A549 (cell line): ENCODE data around the gene FBLN5. TPM values are rescaled to one million over a fixed set of nuclear protein-coding genes. Genes with fewer than 3 reads are reported as not detected.

Experiments
- ATAC-seq, 2 experiments: fragments of 200-7000 bp in 1 of 2; fragments of >200 bp in 1 of 2; cut with Nextera tagmentation in 1 of 2; cut with Tn5 transposase in 1 of 2; 3 replicates each; pipeline versions ENCODE4 v1.8.0 to v1.9.1; 2018 to 2020; ENCODE audit warnings: mild to moderate bottlenecking in 1 of 2, moderate library complexity in 1 of 2
- CTCF ChIA-PET: fragments of 300-600 bp; sonication (Branson Sonifier 250); formaldehyde crosslinking; extraction: SDS; loops from one replicate; lab custom pipeline; 2021; ENCODE audit warnings: antibody characterized with exemption, inconsistent platforms; lab: Yijun Ruan, JAX
- POLR2A ChIA-PET: fragments of 350-600 bp; formaldehyde crosslinking; extraction: SDS; loops from one replicate; lab custom pipeline; 2021; ENCODE audit warnings: antibody characterized with exemption, inconsistent platforms; lab: Yijun Ruan, JAX
- DNase-seq, 2 experiments: peaks; one replicate each; pipeline versions ENCODE4 v3.0.0 to v3.0.0-alpha.2; 2011 to 2016; ENCODE audit warnings: low read depth in 1 of 2, low spot score in 1 of 2
- FAIRE-seq: peaks from 2 replicates; lab custom pipeline; 2011; peaks lifted over from hg19 to GRCh38; lab: Jason Lieb, UNC
- H3K27ac ChIP-seq, 2 experiments: fragments of >200 bp; sonication (Bioruptor Twin); formaldehyde crosslinking; 3 replicates each; pipeline ENCODE4 v1.5.1; 2016 to 2017
- H3K4me1 ChIP-seq: fragments of >200 bp; sonication (Bioruptor Twin); formaldehyde crosslinking; 3 replicates; pipeline ENCODE4 v1.6.1; 2016
- H3K4me2 ChIP-seq: fragments of >200 bp; sonication (Bioruptor Twin); formaldehyde crosslinking; 3 replicates; pipeline ENCODE4 v1.6.1; 2016
- H3K4me3 ChIP-seq: fragments of >200 bp; sonication (Bioruptor Twin); formaldehyde crosslinking; 3 replicates; pipeline ENCODE4 v1.5.1; 2016
- H3K9me3 ChIP-seq: fragments of >200 bp; sonication (Bioruptor Twin); formaldehyde crosslinking; 3 replicates; pipeline ENCODE4 v1.6.1; 2016
- BHLHE40 ChIP-seq: IDR thresholded peaks from 2 replicates; pipeline ENCODE4 v1.6.1; 2012; ENCODE audit warnings: low read depth, low read length, inconsistent platforms
- CBX2 ChIP-seq: fragments of 200-600 bp; sonication (generic); IDR thresholded peaks from 2 replicates; pipeline ENCODE4 v1.6.1; 2016; ENCODE audit warnings: low read depth, mild to moderate bottlenecking, borderline replicate concordance
- EHMT2 ChIP-seq: fragments of 200-600 bp; sonication (generic); IDR thresholded peaks from 2 replicates; pipeline ENCODE4 v1.6.1; 2016; ENCODE audit warnings: antibody characterized with exemption, low read depth, mild to moderate bottlenecking, moderate library complexity
- EP300 ChIP-seq, 2 experiments: fragments of >200 bp; sonication (Bioruptor Twin); formaldehyde crosslinking; IDR thresholded peaks; 2 replicates in 1 of 2; 3 replicates in 1 of 2; pipeline ENCODE4 v1.6.1; 2016 to 2017
- FOSL2 ChIP-seq, 2 experiments: fragments of 450-650 bp in 1 of 2; fragments of >200 bp in 1 of 2; sonication (Bioruptor Twin) in 1 of 2; formaldehyde crosslinking; IDR thresholded peaks; 2 replicates each; pipeline versions ENCODE4 v1.5.0 to v1.6.1; 2016 to 2020; ENCODE audit warnings: mild to moderate bottlenecking in 1 of 2, moderate library complexity in 1 of 2
- FOXS1 ChIP-seq: fragments of 250-450 bp; sonication (Bioruptor Pico); IDR thresholded peaks from 2 replicates; pipeline ENCODE4 v1.5.0; 2020; ENCODE audit warnings: mild to moderate bottlenecking, moderate library complexity
- GATA3 ChIP-seq: IDR thresholded peaks from 2 replicates; pipeline ENCODE4 v1.6.1; 2012; ENCODE audit warnings: borderline replicate concordance
- HDAC2 ChIP-seq: fragments of 200-600 bp; sonication (generic); IDR thresholded peaks from 2 replicates; pipeline ENCODE4 v1.6.1; 2016
- JUNB ChIP-seq: fragments of >200 bp; sonication (Bioruptor Twin); formaldehyde crosslinking; IDR thresholded peaks from 2 replicates; pipeline ENCODE4 v1.6.1; 2016
- KDM5A ChIP-seq: fragments of 200-600 bp; sonication (generic); IDR thresholded peaks from 2 replicates; pipeline ENCODE4 v1.6.1; 2016; ENCODE audit warnings: antibody characterized with exemption, mild to moderate bottlenecking
- MAFK ChIP-seq: fragments of 450-650 bp; IDR thresholded peaks from 2 replicates; pipeline ENCODE4 v1.6.1; 2014; ENCODE audit not compliant: partially characterized antibody
- MAZ ChIP-seq: fragments of 150-350 bp; IDR thresholded peaks from 2 replicates; pipeline ENCODE4 v1.6.1; 2014; ENCODE audit warnings: antibody characterized with exemption, low read depth, low read length, borderline replicate concordance
- MYC ChIP-seq: IDR thresholded peaks from 2 replicates; pipeline ENCODE4 v1.6.1; 2012; ENCODE audit warnings: mild to moderate bottlenecking, inconsistent platforms, low read length, improper control_type of control experiment, borderline replicate concordance
- NFE2L2 ChIP-seq: fragments of 150-350 bp; conservative IDR thresholded peaks from 2 replicates; pipeline ENCODE4 v1.6.1; 2014; ENCODE audit warnings: low read length
- NPAS2 ChIP-seq: fragments of 250-450 bp; sonication (Bioruptor Pico); IDR thresholded peaks from 2 replicates; pipeline ENCODE4 v1.8.0; 2022; ENCODE audit warnings: mild to moderate bottlenecking, moderate library complexity, borderline replicate concordance
- PHF8 ChIP-seq: fragments of 200-600 bp; sonication (generic); IDR thresholded peaks from 2 replicates; pipeline ENCODE4 v1.6.1; 2016; ENCODE audit warnings: low read depth, mild to moderate bottlenecking, antibody characterized with exemption, moderate library complexity, borderline replicate concordance
- POLR2AphosphoS2 ChIP-seq: conservative IDR thresholded peaks from 2 replicates; pipeline ENCODE4 v1.6.1; 2012; ENCODE audit warnings: low read length, improper control_type of control experiment, inconsistent platforms
- RAD21 ChIP-seq, 2 experiments: fragments of >200 bp in 1 of 2; sonication (Bioruptor Twin) in 1 of 2; formaldehyde crosslinking in 1 of 2; IDR thresholded peaks in 1 of 2; conservative IDR thresholded peaks in 1 of 2; 2 replicates in 1 of 2; 3 replicates in 1 of 2; pipeline ENCODE4 v1.6.1; 2012 to 2018; ENCODE audit warnings: inconsistent platforms in 1 of 2
- RARB ChIP-seq: fragments of 250-450 bp; sonication (Bioruptor Pico); IDR thresholded peaks from 2 replicates; pipeline ENCODE4 v1.8.0; 2021; ENCODE audit warnings: mild to moderate bottlenecking, moderate library complexity
- ZC3H11A ChIP-seq: fragments of 450-650 bp; IDR thresholded peaks from 2 replicates; pipeline ENCODE4 v1.6.1; 2014; ENCODE audit warnings: antibody characterized with exemption, mild to moderate bottlenecking
- ZFP36 ChIP-seq: fragments of 450-650 bp; IDR thresholded peaks from 2 replicates; pipeline ENCODE4 v1.6.1; 2014; ENCODE audit warnings: borderline replicate concordance; ENCODE audit not compliant: partially characterized antibody
- ZNF302 ChIP-seq: fragments of 250-450 bp; sonication (Bioruptor Pico); IDR thresholded peaks from 2 replicates; pipeline ENCODE4 v1.9.0; 2021; ENCODE audit warnings: inconsistent platforms, mild to moderate bottlenecking, moderate library complexity
- WGBS: methylation state at CpG from one replicate; pipeline ENCODE4 v1.1.6; 2017; ENCODE audit errors: missing lambda C conversion rate; 5-methylcytosine and 5-hydroxymethylcytosine counted together
- polyA plus RNA-seq, 4 experiments: library from polyadenylated mRNA; depleted of rRNA in 3 of 4; stranded (reverse); fragments of >200 nt; fragmentation: RNase III in 1 of 4; extraction: RNeasy Plus Mini Kit Qiagen cat#74134 plus additional on column Dnase treatment in 1 of 4; gene quantifications; 2 replicates in 3 of 4; 3 replicates in 1 of 4; pipeline ENCODE4 v1.2.3, GENCODE V29; 2011 to 2017
- TF ChIP-seq, protein P1 (sequence below): fragments of 200-600 bp; sonication (generic); IDR thresholded peaks from 2 replicates; pipeline ENCODE4 v1.6.1; 2016; ENCODE audit warnings: antibody characterized with exemption, mild to moderate bottlenecking, moderate library complexity
- TF ChIP-seq, protein P2 (sequence below): fragments of >200 bp; sonication (Bioruptor Twin); formaldehyde crosslinking; IDR thresholded peaks from 2 replicates; pipeline ENCODE4 v1.6.1; 2016
- TF ChIP-seq, protein P3 (sequence below): fragments of 450-650 bp; IDR thresholded peaks from 2 replicates; pipeline ENCODE4 v1.6.1; 2014; ENCODE audit warnings: antibody characterized with exemption
- TF ChIP-seq, protein P4 (sequence below): IDR thresholded peaks from 2 replicates; pipeline ENCODE4 v1.6.1; 2012
- TF ChIP-seq, protein P5 (sequence below): fragments of >200 bp; sonication (Bioruptor Twin); formaldehyde crosslinking; IDR thresholded peaks from 3 replicates; pipeline ENCODE4 v1.5.1; 2016
- TF ChIP-seq, protein P6 (sequence below): IDR thresholded peaks from 2 replicates; pipeline ENCODE4 v1.6.1; 2012
- TF ChIP-seq, protein P7 (sequence below): IDR thresholded peaks from 2 replicates; pipeline ENCODE4 v1.6.1; 2012; ENCODE audit warnings: low read depth, borderline replicate concordance

FBLN5 gene
- polyA plus RNA-seq, 2 of the 4 experiments (the other 2 are of a cell fraction): 0.88 to 1.3 TPM

DNA sequence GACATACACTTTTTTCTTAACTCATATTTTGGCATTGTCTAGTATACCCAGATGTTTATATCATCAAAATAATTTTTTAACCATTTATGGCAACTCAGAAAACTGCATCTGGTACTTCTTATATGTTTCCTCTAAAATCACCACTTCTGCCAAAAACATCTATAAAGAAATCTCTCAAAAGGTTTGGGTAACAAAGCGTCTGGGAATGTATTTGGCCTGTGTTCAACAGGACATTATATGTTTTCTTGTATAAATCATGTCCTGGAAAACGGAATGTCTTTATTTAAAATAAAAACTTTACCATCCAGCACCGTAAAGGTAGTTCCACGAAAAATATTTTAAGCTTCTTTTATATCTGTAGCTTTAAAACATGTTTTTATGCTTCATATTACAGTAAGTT is 36.1 kb upstream of the FBLN5 start:
- Histone ChIP-seq H3K9me3 (no peaks in the 10 kb centered on the region), H3K4me2 (no peak overlapping the region), H3K27ac (no peak overlapping the region), H3K4me1 (peaks cover 16% of the 10 kb centered on the region), H3K4me3 (no peak overlapping the region)
- POLR2A ChIA-PET: no interaction called here
- TF ChIP-seq GATA3 (no peak), NFE2L2 (no peak), MYC (no peak), ZNF302 (no peak), MAZ (no peak), RAD21 (conservative IDR thresholded peaks at IDR 0.05 in 1 of 2, IDR thresholded peaks at IDR 0.05 in 1 of 2) (no peak), ZC3H11A (no peak), FOXS1 (CRISPR knock-in tag) (no peak), EHMT2 (no peak), KDM5A (no peak), ZFP36 (no peak), NPAS2 (no peak), BHLHE40 (no peak), CBX2 (no peak)
- TF ChIP-seq, protein P1, sequence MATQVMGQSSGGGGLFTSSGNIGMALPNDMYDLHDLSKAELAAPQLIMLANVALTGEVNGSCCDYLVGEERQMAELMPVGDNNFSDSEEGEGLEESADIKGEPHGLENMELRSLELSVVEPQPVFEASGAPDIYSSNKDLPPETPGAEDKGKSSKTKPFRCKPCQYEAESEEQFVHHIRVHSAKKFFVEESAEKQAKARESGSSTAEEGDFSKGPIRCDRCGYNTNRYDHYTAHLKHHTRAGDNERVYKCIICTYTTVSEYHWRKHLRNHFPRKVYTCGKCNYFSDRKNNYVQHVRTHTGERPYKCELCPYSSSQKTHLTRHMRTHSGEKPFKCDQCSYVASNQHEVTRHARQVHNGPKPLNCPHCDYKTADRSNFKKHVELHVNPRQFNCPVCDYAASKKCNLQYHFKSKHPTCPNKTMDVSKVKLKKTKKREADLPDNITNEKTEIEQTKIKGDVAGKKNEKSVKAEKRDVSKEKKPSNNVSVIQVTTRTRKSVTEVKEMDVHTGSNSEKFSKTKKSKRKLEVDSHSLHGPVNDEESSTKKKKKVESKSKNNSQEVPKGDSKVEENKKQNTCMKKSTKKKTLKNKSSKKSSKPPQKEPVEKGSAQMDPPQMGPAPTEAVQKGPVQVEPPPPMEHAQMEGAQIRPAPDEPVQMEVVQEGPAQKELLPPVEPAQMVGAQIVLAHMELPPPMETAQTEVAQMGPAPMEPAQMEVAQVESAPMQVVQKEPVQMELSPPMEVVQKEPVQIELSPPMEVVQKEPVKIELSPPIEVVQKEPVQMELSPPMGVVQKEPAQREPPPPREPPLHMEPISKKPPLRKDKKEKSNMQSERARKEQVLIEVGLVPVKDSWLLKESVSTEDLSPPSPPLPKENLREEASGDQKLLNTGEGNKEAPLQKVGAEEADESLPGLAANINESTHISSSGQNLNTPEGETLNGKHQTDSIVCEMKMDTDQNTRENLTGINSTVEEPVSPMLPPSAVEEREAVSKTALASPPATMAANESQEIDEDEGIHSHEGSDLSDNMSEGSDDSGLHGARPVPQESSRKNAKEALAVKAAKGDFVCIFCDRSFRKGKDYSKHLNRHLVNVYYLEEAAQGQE: no peak
- TF ChIP-seq, protein P2, sequence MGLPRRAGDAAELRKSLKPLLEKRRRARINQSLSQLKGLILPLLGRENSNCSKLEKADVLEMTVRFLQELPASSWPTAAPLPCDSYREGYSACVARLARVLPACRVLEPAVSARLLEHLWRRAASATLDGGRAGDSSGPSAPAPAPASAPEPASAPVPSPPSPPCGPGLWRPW: no peak
- TF ChIP-seq, protein P3, sequence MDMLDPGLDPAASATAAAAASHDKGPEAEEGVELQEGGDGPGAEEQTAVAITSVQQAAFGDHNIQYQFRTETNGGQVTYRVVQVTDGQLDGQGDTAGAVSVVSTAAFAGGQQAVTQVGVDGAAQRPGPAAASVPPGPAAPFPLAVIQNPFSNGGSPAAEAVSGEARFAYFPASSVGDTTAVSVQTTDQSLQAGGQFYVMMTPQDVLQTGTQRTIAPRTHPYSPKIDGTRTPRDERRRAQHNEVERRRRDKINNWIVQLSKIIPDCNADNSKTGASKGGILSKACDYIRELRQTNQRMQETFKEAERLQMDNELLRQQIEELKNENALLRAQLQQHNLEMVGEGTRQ: no peak
- TF ChIP-seq, protein P4, sequence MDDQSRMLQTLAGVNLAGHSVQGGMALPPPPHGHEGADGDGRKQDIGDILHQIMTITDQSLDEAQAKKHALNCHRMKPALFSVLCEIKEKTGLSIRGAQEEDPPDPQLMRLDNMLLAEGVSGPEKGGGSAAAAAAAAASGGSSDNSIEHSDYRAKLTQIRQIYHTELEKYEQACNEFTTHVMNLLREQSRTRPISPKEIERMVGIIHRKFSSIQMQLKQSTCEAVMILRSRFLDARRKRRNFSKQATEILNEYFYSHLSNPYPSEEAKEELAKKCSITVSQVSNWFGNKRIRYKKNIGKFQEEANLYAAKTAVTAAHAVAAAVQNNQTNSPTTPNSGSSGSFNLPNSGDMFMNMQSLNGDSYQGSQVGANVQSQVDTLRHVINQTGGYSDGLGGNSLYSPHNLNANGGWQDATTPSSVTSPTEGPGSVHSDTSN: no peak
- TF ChIP-seq, protein P5, sequence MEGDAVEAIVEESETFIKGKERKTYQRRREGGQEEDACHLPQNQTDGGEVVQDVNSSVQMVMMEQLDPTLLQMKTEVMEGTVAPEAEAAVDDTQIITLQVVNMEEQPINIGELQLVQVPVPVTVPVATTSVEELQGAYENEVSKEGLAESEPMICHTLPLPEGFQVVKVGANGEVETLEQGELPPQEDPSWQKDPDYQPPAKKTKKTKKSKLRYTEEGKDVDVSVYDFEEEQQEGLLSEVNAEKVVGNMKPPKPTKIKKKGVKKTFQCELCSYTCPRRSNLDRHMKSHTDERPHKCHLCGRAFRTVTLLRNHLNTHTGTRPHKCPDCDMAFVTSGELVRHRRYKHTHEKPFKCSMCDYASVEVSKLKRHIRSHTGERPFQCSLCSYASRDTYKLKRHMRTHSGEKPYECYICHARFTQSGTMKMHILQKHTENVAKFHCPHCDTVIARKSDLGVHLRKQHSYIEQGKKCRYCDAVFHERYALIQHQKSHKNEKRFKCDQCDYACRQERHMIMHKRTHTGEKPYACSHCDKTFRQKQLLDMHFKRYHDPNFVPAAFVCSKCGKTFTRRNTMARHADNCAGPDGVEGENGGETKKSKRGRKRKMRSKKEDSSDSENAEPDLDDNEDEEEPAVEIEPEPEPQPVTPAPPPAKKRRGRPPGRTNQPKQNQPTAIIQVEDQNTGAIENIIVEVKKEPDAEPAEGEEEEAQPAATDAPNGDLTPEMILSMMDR: no peak
- TF ChIP-seq, all 56 proteins: peak for 0
- FAIRE-seq: no peak
- no peak for DNase-seq
- no peak for ATAC-seq
- WGBS: 83% methylated on average over 4 of the region's 4 CpGs
- CTCF ChIA-PET: interaction anchor here (1.4 kb wide), 1 partner anchor 13 kb away, joined by 7 read pairs; no protein-coding TSS in a partner anchor

DNA sequence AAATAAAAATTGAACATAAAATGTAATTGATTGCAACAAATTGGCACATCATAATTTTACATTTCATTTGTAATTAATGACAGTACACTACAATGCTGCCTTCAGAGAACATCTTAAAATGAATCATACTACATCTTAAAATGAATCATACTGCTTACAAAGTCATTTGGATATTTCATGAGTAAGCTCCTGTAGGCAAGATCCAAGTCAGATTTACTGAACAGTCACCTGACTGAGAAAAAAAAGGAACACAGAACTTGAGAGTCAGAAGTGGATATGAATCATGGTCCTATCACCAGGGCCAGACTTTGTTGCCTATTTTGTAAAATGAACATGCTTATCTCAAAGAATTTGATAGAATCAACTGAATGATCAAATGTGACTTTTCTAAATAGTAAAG is 32.7 kb upstream of the FBLN5 start:
- Histone ChIP-seq H3K4me1 (peaks cover 16% of the 10 kb centered on the region), H3K4me3 (no peak overlapping the region), H3K27ac (no peak overlapping the region), H3K9me3 (no peaks in the 10 kb centered on the region), H3K4me2 (peak overlapping the region; percentile 23)
- CTCF ChIA-PET: interaction anchor here (1.6 kb wide), 1 partner anchor 17 kb away, joined by 5 read pairs; no protein-coding TSS in a partner anchor
- POLR2A ChIA-PET: interaction anchor here (0.6 to 1.0 kb wide), 2 partner anchors 51 to 470 kb away, joined by 3 read pairs; partner anchors contain the start of gene PPP4R3A
- DNase-seq: peak; percentile 76 to 84
- ATAC-seq: peak; percentile 92 to 99
- peak; percentile 89 for FAIRE-seq
- peak; percentile 49 for TF ChIP-seq MAFK
- no peak for TF ChIP-seq RARB (CRISPR knock-in tag)
- peak; percentile 87 for TF ChIP-seq JUNB
- TF ChIP-seq HDAC2: no peak
- TF ChIP-seq, protein P6, sequence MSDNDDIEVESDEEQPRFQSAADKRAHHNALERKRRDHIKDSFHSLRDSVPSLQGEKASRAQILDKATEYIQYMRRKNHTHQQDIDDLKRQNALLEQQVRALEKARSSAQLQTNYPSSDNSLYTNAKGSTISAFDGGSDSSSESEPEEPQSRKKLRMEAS: no peak
- peak; percentile 77 for TF ChIP-seq FOSL2 (IDR thresholded peaks at IDR 0.05)
- TF ChIP-seq FOSL2 (CRISPR knock-in tag; IDR thresholded peaks at IDR 0.05): peak; percentile 86
- TF ChIP-seq EP300 (IDR thresholded peaks at IDR 0.05): no peak
- TF ChIP-seq POLR2AphosphoS2: no peak
- TF ChIP-seq PHF8: no peak
- TF ChIP-seq, protein P7, sequence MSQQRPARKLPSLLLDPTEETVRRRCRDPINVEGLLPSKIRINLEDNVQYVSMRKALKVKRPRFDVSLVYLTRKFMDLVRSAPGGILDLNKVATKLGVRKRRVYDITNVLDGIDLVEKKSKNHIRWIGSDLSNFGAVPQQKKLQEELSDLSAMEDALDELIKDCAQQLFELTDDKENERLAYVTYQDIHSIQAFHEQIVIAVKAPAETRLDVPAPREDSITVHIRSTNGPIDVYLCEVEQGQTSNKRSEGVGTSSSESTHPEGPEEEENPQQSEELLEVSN: no peak
- TF ChIP-seq, protein P3: peak; percentile 38; the same call in 1 of the 2 replicates
